NCI-H510A treated with DMSO at 0.1 percent for 48 hours (cell line): Measurements from ENCODE around the gene BICC1.

Experiments used
- DNase-seq: peaks from one replicate; lab custom pipeline; 2025; lab: John Stamatoyannopoulos, UW

Gene BICC1

GRCh38 chr10:58651040-58651439 is 138.4 kb downstream of the BICC1 start:
- DNase-seq = no peak

- no peak for DNase-seq
Measured at GRCh38 chr10:58651742-58652141, 139.1 kb downstream of the BICC1 start.

- no peak for DNase-seq
Measured at GRCh38 chr10:58653139-58653538, 140.5 kb downstream of the BICC1 start.

GRCh38 chr10:58660575-58661255 is 148.0 kb downstream of the BICC1 start:
- DNase-seq = no peak

GRCh38 chr10:58661336-58661735 is 148.7 kb downstream of the BICC1 start:
- DNase-seq = no peak

- DNase-seq = no peak
Measured at GRCh38 chr10:58661902-58662301, 149.2 kb downstream of the BICC1 start.

GRCh38 chr10:58662314-58662713 is 149.6 kb downstream of the BICC1 start:
- no peak for DNase-seq

GRCh38 chr10:58665361-58665760 is 152.7 kb downstream of the BICC1 start:
- DNase-seq = no peak

- DNase-seq = no peak
Measured at GRCh38 chr10:58666024-58666423, 153.4 kb downstream of the BICC1 start.

GRCh38 chr10:58667658-58668310 is 155.1 kb downstream of the BICC1 start:
- DNase-seq = no peak

GRCh38 chr10:58672845-58673244 is 160.2 kb downstream of the BICC1 start:
- no peak for DNase-seq

GRCh38 chr10:58674251-58674650 is 161.6 kb downstream of the BICC1 start:
- no peak for DNase-seq

- no peak for DNase-seq
Measured at GRCh38 chr10:58675321-58675720, 162.6 kb downstream of the BICC1 start.

- no peak for DNase-seq
Measured at GRCh38 chr10:58691528-58691927, 178.9 kb downstream of the BICC1 start.

GRCh38 chr10:58693919-58694318 is 181.2 kb downstream of the BICC1 start:
- DNase-seq = no peak

- no peak for DNase-seq
Measured at GRCh38 chr10:58695022-58695421, 182.3 kb downstream of the BICC1 start.

GRCh38 chr10:58696736-58697135 is 184.1 kb downstream of the BICC1 start:
- DNase-seq = no peak

- no peak for DNase-seq
Measured at GRCh38 chr10:58697691-58698090, 185.0 kb downstream of the BICC1 start.

- DNase-seq = no peak
Measured at GRCh38 chr10:58698777-58699356, 186.2 kb downstream of the BICC1 start.

GRCh38 chr10:58700591-58700990 is 187.9 kb downstream of the BICC1 start:
- no peak for DNase-seq

GRCh38 chr10:58701405-58702135 is 188.9 kb downstream of the BICC1 start:
- no peak for DNase-seq

GRCh38 chr10:58704226-58704625 is 191.6 kb downstream of the BICC1 start:
- no peak for DNase-seq

GRCh38 chr10:58704671-58705141 is 192.0 kb downstream of the BICC1 start:
- no peak for DNase-seq
